Measurements from ENCODE around the gene PIK3AP1. TPM values are rescaled to one million over a fixed set of nuclear protein-coding genes. Genes with fewer than 3 reads are reported as not detected.

The PIK3AP1 gene
- polyA plus RNA-seq, 1 experiment, result 0.04 TPM

DNA sequence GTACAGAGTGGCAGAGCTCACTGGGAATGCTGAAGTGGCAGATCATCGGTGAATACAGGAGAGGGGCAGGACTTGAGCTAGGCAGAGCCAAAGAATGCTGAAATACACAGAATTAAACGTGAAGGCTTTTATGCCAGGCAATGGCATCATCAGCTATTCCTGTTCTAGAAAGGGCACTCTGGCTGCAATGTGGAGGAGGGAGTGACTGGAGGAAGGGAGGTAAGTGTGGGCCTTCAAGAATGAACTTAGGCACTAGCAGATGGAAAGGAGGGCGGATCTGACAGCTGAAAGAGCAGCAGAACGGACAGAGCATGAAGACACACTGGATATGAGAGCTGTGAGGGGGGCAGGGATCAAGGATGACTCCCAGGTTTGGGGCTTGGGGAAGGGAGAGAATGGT lies 121.5 kb downstream of the PIK3AP1 start:
- H3K36me3 ChIP-seq (ENCODE audit: control insufficient read depth, insufficient read depth, low read length), result no peaks in the 10 kb centered on the region
- TF ChIP-seq, protein P1, sequence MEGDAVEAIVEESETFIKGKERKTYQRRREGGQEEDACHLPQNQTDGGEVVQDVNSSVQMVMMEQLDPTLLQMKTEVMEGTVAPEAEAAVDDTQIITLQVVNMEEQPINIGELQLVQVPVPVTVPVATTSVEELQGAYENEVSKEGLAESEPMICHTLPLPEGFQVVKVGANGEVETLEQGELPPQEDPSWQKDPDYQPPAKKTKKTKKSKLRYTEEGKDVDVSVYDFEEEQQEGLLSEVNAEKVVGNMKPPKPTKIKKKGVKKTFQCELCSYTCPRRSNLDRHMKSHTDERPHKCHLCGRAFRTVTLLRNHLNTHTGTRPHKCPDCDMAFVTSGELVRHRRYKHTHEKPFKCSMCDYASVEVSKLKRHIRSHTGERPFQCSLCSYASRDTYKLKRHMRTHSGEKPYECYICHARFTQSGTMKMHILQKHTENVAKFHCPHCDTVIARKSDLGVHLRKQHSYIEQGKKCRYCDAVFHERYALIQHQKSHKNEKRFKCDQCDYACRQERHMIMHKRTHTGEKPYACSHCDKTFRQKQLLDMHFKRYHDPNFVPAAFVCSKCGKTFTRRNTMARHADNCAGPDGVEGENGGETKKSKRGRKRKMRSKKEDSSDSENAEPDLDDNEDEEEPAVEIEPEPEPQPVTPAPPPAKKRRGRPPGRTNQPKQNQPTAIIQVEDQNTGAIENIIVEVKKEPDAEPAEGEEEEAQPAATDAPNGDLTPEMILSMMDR (IDR thresholded peaks at IDR 0.05; ENCODE audit: insufficient read depth, low read depth, low read length), result no peak
- DNase-seq (ENCODE audit: low read depth), result no peak
- CTCF ChIA-PET, result no interaction called here
- POLR2A ChIA-PET, result no interaction called here
- no peak overlapping the region for H3K4me3 ChIP-seq (ENCODE audit: low read depth, low read length)
- H3K27me3 ChIP-seq (ENCODE audit: control insufficient read depth, insufficient read depth, low read length), result no peaks in the 10 kb centered on the region

DNA sequence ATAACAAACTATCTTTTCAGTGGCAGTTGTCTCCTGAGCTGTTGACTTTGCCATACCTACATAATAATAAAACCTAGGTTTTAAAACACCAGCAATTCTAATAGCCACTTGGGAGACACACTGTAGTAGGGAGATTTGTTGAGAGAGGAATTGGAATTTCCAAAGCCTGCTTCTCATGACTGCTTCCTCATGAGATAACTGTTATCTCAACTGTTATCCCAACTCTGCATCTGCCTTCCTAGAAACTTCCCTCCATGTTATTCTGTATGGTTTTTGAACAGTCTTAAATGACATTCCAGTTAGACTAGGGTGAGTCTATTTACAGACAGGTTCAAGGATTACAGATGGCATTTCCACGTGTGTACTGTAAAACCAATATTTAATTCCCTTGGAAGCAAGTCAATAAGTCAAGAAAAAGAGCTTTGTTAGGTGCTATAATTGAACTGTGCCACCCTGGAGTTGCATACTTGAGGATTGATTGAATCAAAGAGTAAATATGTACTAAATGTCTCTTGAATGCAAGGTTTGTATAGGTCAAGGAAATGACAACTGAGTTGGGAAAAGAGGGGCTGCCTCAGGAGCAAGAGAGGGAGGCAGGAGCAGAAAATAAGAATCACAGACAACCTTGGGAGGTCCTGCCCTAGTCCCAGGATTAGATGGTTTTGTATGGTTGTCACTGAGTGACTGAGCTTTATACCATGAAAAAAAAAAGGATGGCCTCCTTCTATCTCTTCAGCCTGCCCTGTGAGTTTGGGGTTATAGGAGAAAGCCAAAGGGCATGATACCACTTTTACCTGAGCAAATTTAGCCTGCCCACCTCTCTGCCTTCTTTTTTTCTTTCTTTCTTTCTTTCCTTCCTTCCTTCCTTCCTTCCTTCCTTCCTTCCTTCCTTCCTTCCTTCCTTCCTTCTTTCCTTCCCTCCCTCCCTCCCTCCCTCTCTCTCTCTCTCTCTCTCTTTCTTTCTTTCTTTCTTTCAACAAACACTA lies 123.6 kb downstream of the PIK3AP1 start:
- no peak overlapping the region for H3K4me3 ChIP-seq (ENCODE audit: low read depth, low read length)
- ChIA-PET POLR2A (no interaction called here), CTCF (no interaction called here)
- TF ChIP-seq, protein P1 (IDR thresholded peaks at IDR 0.05; ENCODE audit: insufficient read depth, low read depth, low read length), result no peak
- DNase-seq (ENCODE audit: low read depth), result no peak
- H3K36me3 ChIP-seq (ENCODE audit: control insufficient read depth, insufficient read depth, low read length), result no peaks in the 10 kb centered on the region
- H3K27me3 ChIP-seq (ENCODE audit: control insufficient read depth, insufficient read depth, low read length), result no peaks in the 10 kb centered on the region

DNA sequence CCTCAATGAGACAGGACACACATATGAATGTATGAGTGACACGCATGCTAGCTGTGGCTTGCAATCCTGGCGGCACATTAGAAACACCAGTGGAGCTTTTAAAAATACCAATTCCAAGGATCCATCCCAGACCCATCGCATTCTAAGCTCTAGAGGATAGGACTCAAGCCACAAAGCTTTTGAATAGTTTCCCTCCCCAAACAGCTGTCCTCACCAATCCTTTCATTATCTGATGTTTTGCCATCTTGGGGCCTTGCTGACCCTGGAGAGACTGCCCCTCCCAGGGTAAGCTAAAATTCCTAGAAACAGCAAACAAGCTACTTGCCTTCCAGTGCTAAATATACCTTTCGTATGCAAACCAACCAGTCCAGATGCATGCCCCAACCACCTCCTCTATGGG lies 124.6 kb downstream of the PIK3AP1 start:
- H3K4me3 ChIP-seq (ENCODE audit: low read depth, low read length), result no peak overlapping the region
- H3K27me3 ChIP-seq (ENCODE audit: control insufficient read depth, insufficient read depth, low read length), result no peaks in the 10 kb centered on the region
- ChIA-PET POLR2A (no interaction called here), CTCF (no interaction called here)
- TF ChIP-seq, protein P1 (IDR thresholded peaks at IDR 0.05; ENCODE audit: insufficient read depth, low read depth, low read length), result no peak
- no peaks in the 10 kb centered on the region for H3K36me3 ChIP-seq (ENCODE audit: control insufficient read depth, insufficient read depth, low read length)
- DNase-seq (ENCODE audit: low read depth), result no peak

DNA sequence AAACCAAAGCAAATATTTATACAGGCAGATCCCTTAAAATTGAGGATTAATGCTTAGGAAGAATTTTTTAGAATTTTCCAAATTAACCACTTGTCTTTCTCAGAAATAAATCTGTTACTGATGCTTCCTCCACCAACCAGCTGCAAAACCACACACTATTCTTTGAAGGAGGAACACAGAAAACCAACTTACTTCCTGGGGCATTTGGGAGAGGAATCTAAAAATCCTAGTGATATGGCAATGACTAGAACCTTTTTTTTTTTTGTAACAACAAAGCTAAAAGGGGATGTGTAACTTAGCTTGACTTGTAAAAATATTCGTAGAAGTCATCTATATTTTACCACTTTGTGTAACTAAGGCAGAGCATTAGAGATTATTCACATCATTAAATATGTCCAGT lies 128.4 kb downstream of the PIK3AP1 start:
- TF ChIP-seq, protein P1 (IDR thresholded peaks at IDR 0.05; ENCODE audit: insufficient read depth, low read depth, low read length), result no peak
- ChIA-PET POLR2A (no interaction called here), CTCF (no interaction called here)
- Histone ChIP-seq H3K36me3 (ENCODE audit: control insufficient read depth, insufficient read depth, low read length) (no peaks in the 10 kb centered on the region), H3K4me3 (ENCODE audit: low read depth, low read length) (no peak overlapping the region), H3K27me3 (ENCODE audit: control insufficient read depth, insufficient read depth, low read length) (no peaks in the 10 kb centered on the region)
- no peak for DNase-seq (ENCODE audit: low read depth)

DNA sequence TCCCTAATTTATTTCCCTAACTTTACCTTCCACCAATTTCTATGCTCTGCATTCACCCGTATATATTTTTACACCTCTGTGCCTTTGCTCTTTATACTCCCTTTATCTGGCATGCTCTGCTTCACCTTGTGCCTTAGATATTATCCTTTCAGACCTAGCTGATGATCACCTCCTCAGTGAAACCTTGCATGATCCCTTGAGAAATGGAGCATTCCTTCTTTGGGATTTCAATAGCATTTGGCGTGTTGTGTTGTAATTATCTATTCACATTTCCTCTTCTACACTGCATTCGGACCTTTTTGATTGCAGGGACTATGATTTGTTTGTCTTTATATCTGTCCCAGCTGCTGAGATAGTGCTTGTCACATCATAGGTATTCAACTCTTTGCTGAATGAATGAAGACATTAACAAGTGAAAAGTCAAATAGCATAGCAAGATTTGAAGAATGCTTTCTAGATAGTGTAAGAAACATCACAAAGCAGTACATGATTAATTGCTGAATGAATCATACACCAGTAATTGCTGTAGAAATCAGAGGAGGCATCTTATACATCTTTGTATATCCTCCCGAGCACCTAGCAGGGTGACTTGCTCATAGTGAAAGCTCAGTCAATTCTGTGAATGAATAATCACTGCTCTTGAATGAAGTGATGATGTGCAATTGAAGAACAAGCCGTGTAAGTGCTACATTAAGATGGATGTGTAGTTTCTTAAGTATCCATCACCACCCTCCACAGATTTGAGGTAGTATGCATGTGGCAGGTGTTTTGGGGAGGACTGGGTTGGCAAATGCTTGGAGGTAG lies 131.5 kb downstream of the PIK3AP1 start:
- DNase-seq (ENCODE audit: low read depth), result no peak
- POLR2A ChIA-PET, result no interaction called here
- no peaks in the 10 kb centered on the region for H3K27me3 ChIP-seq (ENCODE audit: control insufficient read depth, insufficient read depth, low read length)
- TF ChIP-seq, protein P1 (IDR thresholded peaks at IDR 0.05; ENCODE audit: insufficient read depth, low read depth, low read length), result no peak
- CTCF ChIA-PET, result interaction anchor here (1.3 kb wide), 1 partner anchor 214 kb away, joined by 3 read pairs; no protein-coding TSS in a partner anchor
- H3K4me3 ChIP-seq (ENCODE audit: low read depth, low read length), result no peak overlapping the region
- H3K36me3 ChIP-seq (ENCODE audit: control insufficient read depth, insufficient read depth, low read length), result no peaks in the 10 kb centered on the region
